ENCODE measurements around the gene EXOC2.

Gene EXOC2

DNA sequence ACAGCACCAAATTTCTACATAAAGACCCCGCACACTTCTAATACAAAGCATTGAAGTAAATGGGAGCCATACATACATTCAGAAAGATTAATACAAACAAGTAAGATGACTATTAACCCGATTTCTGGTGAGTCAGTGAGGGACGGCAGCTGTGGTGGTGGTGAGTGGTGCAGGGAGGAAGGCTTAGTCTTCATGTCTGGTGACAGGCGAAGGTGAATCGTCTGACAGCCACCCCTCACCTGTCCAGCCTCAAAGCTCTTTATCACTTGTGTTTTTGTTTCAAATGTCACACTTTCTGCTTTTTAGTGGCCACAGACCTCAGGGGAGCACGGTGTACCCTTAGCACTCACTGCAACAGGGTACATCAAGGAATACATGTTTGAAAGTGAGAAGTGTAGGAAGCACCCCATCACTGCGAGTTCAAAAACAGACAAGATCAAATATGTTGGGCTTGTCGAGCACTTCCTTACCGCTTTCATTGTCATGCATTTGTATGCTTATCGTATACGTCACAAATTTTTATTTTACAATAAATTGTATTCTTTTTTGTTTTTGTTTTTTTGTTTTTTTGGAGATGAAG, 237.8 kb downstream of the EXOC2 start:
- DNase-seq = no peak

DNA sequence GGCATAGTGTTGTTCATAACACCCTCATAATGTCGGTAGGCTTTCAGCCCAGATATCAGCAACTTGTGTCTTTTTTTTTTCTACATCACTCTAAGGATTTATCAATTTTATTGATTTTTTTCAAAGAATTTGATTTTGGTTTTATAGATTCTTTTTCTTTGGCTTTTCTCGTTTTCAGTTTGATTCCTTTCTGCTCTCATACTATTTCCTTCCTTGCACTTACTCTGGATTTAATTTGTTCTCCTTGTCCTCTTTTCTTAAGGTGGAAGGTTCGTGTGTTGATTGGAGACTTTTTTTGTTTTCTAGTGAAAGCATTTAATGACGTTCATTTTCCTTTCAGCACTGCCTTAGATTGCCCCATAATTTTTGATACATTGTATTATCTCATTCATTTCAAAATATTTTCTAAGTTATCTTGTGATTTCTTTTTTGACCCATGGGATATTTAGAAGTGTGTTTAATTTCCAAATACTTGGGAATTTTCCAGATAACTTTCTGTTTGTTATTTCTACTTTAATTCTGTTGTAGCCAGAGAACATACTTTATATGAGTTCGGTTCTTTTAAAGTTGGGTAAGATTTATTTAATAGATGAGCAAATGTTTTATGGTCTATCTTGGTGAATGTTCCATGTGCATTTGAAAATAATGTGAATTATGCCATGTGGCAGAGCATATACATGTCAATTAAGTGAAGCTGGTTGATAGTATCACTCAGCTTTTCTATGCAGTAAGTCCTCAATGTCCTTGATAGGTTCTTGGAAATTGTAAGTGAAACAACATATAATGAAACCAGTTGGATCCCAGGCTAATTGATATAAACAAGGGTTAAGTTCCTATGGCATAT, 238.6 kb downstream of the EXOC2 start:
- no peak for DNase-seq

DNA sequence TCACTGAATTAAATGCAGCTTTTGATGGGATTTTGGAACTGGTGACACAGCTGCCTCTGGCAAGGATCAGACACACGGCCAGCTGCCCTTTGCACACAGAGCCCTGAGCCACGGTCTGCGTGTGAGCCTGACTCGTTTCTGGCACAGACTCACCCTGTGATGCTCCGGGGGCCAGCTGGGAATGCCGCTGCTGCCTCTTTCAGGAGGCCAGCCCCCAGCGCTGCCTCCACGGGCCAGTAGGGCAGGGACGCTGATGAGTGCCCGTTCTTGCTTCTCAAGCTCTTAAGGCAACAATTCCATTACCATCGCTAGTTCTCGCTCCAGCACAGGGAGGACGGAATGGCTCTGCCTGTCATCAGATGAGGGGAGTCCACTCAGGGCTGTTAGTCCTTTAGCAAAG, 239.8 kb downstream of the EXOC2 start:
- DNase-seq = no peak

DNA sequence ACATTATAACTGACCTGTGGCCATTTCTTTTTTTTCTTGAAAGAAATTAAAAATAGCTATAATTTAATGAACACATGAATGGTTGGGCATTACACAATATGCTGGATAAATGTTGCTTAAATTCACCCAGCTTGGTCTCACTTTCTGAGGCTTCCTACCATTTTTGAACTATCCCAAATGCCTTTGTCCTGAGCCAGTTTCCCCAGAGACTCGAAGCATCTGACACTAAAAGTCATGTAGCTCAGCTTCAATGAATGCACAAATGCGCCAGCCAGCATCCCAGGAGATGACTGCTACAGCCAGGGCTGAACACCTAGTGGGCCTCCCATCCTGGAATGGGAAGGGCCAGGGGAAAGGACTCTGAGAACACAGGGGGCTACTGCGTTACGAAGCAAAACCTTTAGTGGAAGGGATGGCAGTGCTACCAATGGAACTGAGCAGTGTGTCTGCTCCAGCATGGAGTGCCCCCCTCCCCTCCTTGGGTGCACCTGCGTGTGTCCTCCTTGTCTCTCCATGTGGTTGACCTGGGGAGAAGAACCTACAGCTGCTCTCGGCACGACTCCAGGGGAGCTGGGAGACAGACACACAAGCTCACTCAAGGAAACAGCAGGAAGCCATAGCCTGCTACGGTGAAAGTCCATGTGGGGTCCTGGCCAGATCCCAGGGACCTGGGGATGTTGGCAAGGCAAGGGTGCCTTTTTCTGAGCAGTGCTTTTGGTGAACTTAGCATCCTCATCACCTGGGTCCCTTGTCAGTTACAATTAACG, 240.5 kb downstream of the EXOC2 start:
- DNase-seq = no peak

DNA sequence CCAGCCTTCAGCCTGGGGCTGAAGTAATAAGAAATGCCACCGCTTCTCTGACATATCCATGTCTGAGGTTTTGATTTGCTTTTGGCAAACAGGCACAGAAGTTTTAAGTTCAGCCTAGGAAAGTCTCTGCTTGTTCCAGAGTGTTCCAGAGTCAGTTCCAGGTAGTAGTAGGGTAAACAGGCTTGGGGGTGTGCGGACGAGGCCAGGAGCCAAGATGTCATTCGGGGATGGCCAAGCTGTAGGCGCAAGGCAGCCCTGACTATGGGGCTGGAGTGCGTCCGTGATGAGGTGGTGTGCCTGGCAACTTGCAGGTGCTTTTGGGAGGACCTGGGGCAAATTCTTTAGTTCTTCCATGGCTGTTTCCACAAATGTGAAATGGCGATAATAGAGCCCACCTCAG, 241.1 kb downstream of the EXOC2 start:
- DNase-seq = no peak

DNA sequence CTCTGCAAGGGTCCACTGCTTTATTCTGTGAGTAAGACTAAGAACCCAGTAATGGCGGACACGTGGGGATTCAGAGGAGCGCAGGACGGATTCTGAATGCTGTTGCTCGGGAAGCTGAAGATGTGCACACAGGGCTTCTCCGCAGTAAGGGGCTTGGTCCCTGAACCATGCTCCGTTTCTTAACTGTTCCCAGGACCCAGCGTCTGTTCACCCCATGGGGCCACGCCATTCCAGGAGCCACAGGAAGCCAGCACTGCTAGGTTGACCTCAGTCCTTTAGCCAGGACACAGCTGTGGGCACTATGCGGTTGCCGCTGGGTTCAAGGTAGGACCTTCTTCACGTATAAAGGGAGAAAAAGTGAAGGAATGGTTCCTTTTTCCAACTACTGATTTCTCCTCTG, 241.6 kb downstream of the EXOC2 start:
- DNase-seq = no peak

DNA sequence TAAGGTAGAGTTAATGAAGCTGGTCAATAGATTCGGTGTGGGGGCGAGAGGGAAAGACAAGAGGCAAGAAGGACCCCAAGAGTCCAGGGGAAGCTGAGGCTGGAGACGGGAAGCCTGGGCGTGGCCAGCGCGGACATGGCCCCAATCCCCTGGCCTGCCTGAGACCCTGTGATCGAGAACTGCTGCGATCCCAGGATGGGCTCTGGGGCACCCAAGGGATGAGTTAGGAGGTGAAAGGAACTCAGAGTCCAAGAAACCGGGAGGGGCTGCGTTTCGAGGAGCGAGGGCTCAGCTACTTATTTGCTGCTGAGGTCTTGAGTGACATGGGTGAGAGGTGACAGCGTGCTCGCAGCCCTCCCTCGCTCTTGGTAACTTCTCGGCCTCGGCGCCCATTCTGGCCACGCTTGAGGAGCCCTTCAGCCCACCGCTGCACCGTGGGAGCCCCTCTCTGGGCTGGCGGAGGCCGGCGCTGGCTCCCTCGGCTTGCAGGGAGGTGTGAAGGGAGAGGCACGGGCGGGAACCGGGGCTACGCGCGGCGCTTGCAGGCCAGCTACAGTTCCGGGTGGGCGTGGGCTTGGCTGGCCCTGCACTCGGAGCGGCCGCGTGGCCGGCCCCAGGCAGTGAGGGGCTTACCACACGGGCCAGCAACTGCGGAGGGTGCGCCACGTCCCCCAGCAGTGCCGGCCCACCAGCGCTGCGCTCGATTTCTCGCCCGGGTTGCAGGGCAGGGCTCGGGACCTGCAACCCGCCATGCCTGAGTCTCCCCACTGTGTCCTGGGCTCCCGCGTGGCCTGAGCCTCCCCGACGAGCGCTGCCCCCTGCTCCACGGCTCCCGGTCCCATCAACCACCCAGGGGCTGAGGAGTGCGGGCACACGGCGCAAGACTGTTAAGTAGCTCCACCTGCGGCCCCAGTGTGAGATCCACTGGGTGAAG, 243.2 kb downstream of the EXOC2 start:
- DNase-seq = no peak

DNA sequence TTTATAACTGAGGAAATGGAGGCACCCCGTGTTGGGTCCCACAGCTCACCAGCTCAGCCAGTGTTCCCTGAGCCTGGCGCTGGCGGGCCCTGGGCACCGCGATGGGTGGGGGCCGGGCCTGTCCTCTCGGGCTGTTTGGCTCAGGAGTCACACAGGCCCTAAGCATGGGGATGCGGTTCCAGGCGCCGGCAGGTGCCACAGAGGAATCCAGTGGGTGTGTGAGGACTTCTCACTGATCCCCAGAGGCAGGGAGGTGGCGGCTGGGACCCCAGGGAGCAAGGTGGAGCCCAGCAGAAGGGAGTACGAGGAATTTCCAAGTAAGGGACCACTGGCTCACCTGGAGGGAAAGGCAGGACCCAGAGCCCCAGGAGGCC, 243.9 kb downstream of the EXOC2 start:
- DNase-seq = no peak

DNA sequence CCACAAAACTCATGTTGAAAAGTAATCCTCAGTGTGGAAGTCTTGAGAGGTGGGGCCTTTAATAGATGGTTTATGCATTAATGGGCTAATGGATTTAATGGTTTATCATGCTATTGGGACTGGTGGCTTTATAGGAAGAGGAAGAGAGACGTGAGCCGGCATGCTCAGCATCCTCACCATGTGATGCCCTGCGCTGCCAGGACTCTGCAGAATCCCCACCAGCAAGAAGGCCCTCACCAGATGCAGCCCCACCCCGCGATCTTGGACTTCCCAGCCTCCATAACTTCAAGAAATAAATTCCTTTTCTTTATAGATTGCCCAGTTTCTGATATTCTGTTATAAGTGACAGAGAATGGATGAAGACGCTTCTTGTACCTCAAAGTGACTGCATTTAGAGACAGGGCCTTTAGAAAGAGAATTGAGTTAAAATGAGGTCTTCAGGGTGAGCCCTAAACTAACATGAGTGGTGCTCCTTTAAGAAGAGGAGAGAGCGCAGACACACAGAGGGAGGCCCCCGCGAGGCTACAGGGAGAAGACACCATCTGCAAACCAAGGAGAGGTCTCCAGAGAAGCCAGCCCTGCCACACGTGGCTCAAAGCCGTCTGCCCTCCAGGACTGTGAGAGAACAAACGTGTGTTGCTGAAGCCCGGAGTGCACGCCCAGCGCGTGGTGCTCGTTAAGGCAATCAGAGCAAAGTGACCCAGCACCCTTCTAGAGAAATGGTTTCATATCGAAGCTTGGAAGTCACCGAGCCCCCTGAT, 244.5 kb downstream of the EXOC2 start:
- no peak for DNase-seq

DNA sequence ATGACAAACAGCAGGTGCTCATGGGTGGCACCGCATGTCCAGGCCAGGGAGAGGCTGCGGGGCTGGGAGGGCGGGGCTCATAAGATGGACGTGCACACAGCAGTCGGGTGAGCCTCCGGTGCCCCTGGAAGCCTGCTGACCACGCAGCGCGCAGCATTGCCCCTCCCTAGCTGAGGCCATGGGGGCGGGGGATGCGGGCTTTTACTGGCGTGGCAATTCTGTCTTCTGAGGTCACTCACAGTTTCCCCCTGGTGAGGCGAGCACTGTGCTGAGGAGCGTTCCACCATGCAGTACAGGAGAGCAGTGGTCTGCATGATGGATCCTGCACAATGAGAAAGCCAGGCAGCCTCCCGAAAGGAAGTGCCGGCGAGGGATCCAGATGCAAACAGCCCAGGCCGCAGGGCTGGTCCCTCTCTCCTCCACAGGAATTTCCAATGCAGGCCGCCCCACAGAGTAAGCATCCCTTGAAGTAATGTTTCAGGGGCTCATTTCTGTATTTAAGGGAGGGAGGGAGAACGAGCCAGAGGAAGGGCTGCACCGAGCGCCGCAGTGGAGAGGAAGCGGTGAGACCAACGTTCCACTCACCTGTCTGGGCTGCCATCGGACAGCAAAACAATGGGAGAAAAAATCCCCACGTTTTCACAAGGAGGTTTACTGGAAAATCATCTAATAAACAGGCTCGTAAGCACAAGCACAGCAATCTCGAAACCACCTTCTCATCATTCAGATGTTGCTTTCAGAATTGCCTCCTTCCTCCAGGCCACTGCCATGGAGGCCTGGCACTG, 245.4 kb downstream of the EXOC2 start:
- DNase-seq = no peak

DNA sequence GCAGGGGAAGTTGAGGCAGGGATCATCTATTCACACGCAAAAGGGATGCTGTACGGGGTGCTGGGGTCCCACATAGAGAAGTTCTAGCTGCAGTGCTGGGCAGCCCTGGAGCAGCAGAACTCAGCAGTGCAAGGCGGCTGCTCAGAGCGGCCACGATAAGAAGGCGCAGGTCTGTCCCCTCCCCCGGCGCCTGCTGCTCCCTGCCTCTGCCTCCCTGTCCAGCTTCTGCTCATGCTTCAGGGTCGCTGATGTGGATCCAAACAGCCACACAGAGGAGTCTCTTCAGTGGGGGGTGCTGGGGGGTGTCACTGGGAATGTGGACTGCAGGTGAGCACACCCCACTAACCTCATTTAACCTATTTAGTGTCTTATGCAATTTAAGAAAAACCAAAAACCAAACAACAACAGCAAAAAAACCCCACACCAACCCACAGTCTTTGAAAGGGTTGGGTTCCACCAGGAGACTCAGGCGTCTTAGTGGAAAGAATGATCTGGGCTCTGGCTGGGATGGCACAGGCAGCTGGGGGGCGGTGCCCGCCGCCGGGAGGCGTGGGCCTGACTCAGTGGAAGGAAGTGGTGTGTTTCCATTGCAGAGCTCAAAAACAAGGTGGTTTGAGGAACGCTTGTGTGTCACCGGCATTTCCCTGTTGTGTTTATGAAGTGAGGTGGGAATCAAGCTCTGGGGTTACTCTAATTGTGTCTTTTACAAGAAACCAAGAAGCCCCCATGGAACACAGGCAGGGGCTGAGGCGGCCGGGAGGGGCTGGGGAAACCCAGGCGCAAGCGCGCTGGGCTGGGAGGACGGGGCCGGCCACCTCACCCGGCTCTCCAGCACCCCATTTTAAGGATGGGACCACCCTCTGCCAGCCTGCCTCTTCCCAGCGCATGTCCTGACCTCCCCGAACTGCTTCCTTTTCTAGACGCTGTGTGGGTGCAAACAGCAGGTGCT, 246.2 kb downstream of the EXOC2 start:
- no peak for DNase-seq

DNA sequence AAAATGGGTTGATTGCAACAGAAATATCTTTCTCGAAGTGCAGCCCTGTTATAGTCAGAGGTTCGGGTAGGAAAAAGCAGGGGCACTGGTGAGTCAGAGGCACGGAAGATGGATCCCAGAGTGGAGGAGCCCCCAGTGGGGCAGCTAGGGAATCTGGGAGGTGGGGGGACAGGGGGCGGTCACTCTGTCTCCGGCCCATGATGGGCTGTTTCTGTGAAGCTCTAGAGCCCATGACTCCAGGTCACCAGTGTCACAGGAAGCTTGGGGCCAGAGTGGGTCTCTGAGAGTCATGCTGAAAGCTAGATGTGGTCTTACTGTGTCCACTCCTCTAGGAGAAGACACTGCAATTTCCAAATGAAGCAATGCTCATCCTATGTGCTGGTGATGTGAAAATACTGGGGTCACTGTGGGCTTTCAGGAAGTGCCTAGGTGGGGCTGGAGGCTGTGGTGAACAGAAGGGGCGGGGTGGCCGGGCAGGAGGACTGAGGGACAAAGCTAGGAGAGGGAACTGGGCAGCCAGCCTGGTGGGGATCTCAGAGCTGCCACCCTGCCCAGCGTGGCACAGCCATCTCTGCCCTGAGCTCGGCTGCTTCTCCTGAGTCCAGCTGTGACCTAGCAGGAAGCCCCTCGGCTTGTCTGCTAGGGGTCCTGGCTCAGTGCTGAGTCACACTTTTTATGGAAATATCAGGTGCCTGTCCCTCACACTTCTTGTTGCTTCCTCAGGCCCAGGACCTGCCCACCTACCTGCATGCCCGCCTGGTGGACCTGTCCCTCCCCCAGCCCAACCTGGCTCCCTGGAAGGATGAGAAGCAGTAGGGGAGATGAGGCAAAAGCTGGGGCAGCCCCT, 247.1 kb downstream of the EXOC2 start:
- no peak for DNase-seq

DNA sequence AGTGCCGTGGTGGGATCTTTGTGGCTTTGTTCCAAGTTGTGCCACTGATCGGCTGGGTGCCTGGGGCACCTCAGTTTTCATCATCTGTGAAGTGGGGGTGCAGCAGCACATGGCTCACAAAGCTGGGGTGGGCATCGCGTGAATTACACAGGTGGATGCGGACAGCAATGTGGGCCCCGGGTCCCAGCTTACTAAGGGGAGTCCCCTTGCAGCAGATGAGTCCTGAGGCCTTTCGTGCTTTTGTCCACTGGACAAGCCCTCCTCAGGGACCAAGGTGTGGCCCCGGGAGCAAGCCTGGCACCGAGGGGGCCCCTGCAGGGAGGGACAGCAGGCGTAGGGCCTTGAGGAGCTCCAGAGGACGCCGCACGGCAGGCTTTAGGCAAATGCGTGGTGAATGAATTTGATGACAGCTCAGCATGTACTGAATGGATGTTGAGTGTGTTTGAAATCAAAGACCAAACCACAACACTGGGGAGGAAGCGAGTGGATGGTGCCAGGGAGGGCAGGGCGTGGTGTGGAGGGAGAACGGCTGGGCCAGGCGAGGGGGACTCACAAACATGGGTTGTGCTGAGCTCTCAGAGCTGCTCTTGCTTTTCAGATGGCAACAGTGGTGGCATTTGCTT, 248.2 kb downstream of the EXOC2 start:
- DNase-seq = no peak

DNA sequence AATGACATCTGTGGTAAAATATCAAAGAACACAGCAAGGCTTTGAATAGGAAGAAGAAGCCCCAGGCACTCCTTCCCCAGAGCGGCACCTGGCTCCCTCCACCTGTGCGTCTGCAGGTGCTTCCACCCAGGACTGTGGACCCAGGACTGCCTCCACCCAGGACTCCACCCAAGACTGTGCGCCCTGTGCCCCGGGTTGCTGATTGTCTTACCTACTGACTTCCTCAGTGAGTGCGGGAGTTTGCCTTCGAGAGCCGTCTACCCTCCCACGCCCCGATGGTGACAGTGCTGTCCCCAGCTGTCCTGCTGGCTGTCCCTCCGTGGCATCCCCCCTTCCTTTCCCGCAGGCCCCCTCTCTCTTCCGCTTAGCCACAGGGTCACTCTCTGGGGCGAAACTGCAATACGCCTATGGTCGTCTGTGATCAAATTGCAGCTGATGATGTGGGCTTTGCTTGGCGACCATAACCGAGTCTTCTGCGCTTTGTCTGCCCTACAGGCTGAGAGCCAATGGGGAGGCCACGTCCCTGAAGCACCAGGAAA, 249.2 kb downstream of the EXOC2 start:
- DNase-seq = no peak

DNA sequence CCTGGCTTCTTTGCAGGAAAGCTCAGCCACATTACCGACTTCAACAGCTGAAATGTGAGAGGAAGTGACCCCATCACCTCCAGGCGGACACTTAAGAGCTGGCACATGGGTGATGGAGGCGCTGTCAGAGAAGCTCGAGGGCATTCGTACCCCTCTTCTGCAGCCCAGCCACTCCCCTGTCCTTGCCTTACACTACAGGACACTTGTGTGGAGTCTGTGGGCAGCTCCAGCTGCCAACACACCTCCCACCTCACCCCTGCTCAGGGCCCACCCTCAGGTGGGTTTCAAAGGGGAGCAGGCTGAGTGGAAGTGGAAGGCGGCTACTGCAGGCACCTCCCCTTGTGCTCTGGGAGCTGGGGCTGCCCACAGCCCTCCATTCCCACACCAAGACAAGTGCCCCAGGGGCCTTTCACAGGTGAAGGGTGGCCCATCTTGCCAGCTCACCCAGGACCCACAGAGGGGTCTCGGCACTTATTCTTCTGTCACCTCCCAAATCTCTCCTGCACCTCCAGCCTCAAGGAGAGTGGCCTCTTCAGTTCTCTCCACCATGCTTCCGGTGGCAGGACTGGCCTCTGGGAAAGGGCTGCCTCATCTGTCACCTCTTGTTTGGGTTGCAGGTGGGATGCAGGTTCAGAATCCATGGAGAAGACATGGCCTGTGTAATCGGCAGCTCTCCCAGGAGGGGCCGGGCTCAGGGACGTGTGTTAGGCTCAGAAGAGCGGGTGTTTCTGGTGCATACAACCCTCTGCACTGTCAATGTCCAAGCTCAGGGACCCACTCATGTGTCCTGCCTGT, 251.6 kb downstream of the EXOC2 start:
- DNase-seq = no peak

DNA sequence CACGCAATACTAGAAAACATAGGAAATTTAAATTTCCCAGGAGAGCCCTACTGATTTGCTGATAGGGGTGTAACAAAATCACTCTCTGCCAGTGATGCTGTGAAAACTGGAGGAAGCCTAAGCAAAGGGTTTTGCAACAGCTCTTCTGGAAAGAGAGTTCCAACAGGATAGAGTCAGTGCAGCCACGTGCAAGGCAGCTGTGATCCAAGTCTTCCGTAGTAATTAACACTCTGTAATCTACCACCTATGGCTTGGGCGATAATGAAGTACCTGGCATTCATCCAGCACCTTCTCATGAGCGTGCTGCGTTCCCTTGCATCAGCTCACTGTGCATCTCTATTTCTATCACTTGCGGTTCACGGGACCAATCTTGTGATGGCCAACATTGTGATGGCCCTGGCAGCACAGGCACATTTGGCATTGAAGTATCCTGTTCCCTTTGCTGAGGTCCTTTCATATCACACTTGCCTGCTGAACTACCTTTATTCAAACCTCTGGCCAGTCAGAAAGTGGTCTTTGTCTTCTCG, 253.2 kb downstream of the EXOC2 start:
- DNase-seq = no peak

DNA sequence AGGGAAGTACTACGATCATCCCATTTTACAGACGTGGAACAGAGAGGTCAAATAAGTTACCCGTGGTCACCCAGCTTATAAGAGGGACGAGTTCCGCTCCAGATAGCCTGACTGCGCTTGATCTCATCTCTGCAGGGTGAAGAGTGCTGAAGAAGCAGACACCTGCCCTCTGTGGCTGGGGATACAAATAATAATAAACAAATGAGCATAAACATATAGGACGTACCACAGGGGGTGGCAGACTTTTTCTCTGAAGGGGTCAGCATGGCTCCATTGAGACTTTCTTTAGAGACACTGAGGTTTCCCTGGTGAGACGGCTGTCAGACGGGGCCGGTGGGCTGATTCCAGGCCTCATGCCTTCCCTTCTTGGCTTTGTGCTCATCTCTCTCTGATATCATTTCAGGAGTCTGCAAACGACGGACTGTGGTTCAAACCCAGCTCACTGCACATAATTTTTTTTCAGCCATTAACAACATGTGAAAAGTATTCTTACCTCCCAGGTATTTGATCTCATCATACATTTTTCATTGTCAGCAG, 254.2 kb downstream of the EXOC2 start:
- DNase-seq = no peak

Measured in NCI-H2227 treated with DMSO at 0.1 percent for 48 hours (cell line).